PC-9 (cell line): ENCODE measurements around the gene CALY. TPM values are rescaled to one million over a fixed set of nuclear protein-coding genes. Genes with fewer than 3 reads are reported as not detected.

ENCODE experiments used
- BruUV-seq: library from RNA; stranded (reverse); fragments of 400-500 nt; replicated peaks from 2 replicates; lab custom pipeline; 2021; lab: Mats Ljungman, UMichigan
- CTCF ChIA-PET: fragments of 300-600 bp; sonication (Branson Sonifier 250); formaldehyde crosslinking; loops from one replicate; lab custom pipeline; 2022; ENCODE audit warnings: antibody characterized with exemption; lab: Charles Lee
- POLR2A ChIA-PET: fragments of 300-600 bp; sonication (Branson Sonifier 250); formaldehyde crosslinking; loops from one replicate; lab custom pipeline; 2022; ENCODE audit warnings: antibody characterized with exemption; ENCODE audit not compliant: unreplicated experiment; lab: Charles Lee
- DNase-seq, 2 experiments: peaks; one replicate each; pipeline versions ENCODE4 v3.0.0 to v3.0.0-alpha.2; 2015 to 2022; ENCODE audit warnings: mixed read lengths in 1 of 2
- H2AFZ ChIP-seq: fragments of 200-600 bp; sonication (generic); 2 replicates; pipeline ENCODE4 v1.8.1; 2017; ENCODE audit warnings: antibody characterized with exemption
- H3F3A ChIP-seq: fragments of 200-600 bp; sonication (generic); 2 replicates; pipeline ENCODE4 v1.8.1; 2017; ENCODE audit warnings: antibody characterized with exemption, mild to moderate bottlenecking, low read depth; ENCODE audit not compliant: insufficient read depth
- H3K27ac ChIP-seq: fragments of 200-600 bp; sonication (generic); 2 replicates; pipeline ENCODE4 v1.6.1; 2016; ENCODE audit warnings: mixed run types
- H3K27me3 ChIP-seq: fragments of 200-600 bp; sonication (generic); 2 replicates; pipeline ENCODE4 v1.6.1; 2016; ENCODE audit warnings: low read depth, mixed run types; ENCODE audit not compliant: insufficient read depth
- H3K36me3 ChIP-seq: fragments of 200-600 bp; sonication (generic); 2 replicates; pipeline ENCODE4 v1.6.1; 2016; ENCODE audit warnings: low read depth, mixed run types
- H3K4me1 ChIP-seq: fragments of 200-600 bp; sonication (generic); replicated peaks from 2 replicates; pipeline ENCODE4 v1.6.1; 2016; ENCODE audit warnings: mixed run types; ENCODE audit not compliant: insufficient read depth
- H3K4me2 ChIP-seq: fragments of 200-600 bp; sonication (generic); 2 replicates; pipeline ENCODE4 v1.6.1; 2017; ENCODE audit warnings: mixed run types
- H3K4me3 ChIP-seq: fragments of 200-600 bp; sonication (generic); 2 replicates; pipeline ENCODE4 v1.6.1; 2016; ENCODE audit warnings: mixed run types
- H3K79me2 ChIP-seq: fragments of 200-600 bp; sonication (generic); 2 replicates; pipeline ENCODE4 v1.6.1; 2017; ENCODE audit warnings: low read depth, mixed run types
- H3K9me2 ChIP-seq: fragments of 200-600 bp; sonication (generic); 2 replicates; pipeline ENCODE4 v1.8.1; 2017; ENCODE audit warnings: mild to moderate bottlenecking; ENCODE audit not compliant: insufficient read depth
- H3K9me3 ChIP-seq: fragments of 200-600 bp; sonication (generic); 2 replicates; pipeline ENCODE4 v1.8.1; 2016; ENCODE audit warnings: low read depth; ENCODE audit not compliant: insufficient read depth
- H4K20me1 ChIP-seq: fragments of 200-600 bp; sonication (generic); 2 replicates; pipeline ENCODE4 v1.8.1; 2017; ENCODE audit not compliant: insufficient read depth
- EZH2 ChIP-seq: fragments of 200-600 bp; sonication (generic); IDR thresholded peaks from 2 replicates; pipeline ENCODE4 v1.8.0; 2017; ENCODE audit warnings: antibody characterized with exemption, low read depth
- intact Hi-C: fragments of 100-400 bp; cut with micrococcal nuclease; formaldehyde crosslinking; loops from one replicate; pipeline ENCODE4 v1.10.0; 2022; ENCODE audit not compliant: unreplicated experiment
- total RNA-seq: library from RNA; stranded (reverse); gene quantifications from 2 replicates; pipeline ENCODE4 v1.2.3, GENCODE V29; 2021
- TF ChIP-seq, protein P1 (sequence below): fragments of 200-600 bp; sonication (generic); conservative IDR thresholded peaks from 2 replicates; pipeline ENCODE4 v1.6.1; 2017; ENCODE audit warnings: mixed run types, antibody characterized with exemption, mild to moderate bottlenecking, moderate library complexity

CALY gene
- total RNA-seq, 1 experiment from 2014 or later, result not detected

DNA sequence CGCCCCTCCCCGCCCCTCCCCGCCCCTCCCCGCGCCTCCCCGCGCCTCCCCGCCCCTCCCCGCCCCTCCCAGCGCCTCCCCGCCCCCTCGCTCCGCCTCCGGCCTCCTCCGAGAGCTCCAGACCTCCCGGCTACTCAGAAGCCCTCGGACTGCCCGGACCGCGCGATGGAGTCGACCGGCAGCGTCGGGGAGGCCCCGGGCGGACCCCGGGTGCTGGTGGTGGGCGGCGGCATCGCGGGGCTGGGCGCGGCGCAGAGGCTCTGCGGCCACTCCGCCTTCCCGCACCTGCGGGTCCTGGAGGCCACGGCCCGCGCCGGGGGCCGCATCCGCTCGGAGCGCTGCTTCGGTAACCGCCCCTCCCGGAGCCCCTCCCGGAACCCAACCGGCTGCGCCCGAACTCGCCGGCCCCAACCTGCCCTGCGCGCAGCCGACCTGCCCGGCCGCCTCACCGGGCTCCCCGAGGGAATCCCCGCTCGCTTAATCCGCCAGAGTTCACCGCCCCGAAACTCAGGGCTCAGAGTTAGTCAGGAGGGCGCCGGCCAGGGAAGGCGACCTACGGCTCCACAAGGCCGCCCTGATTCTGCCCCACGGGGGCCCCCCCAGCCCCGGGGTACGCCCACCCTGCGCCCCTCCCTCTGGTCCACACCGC is 42.6 kb upstream of the CALY start, which contains the start of gene PAOX:
PAOX (plus strand) TSS at position 111 of the 649 bp plus-strand sequence; CDS start at position 166, 55 bp downstream.
- ChIA-PET POLR2A (no interaction called here), CTCF (interaction anchor here (0.6 kb wide), 1 partner anchor 122 kb away, joined by 11 read pairs; no protein-coding TSS in a partner anchor)
- DNase-seq, result peak in 1 of 2 experiments; percentile 55
- Histone ChIP-seq H2AFZ (peak within 1 kb of the TSS; percentile 89), H3K9me3 (no peaks in the 10 kb centered on the region), H3K9me2 (no peaks in the 10 kb centered on the region), H3K79me2 (no peaks in the 10 kb centered on the region), H3K4me3 (peak within 1 kb of the TSS; percentile 64), H3K27ac (no peak within 1 kb of the TSS), H4K20me1 (no peaks in the 10 kb centered on the region), H3K36me3 (no peaks in the 10 kb centered on the region), H3F3A (no peaks in the 10 kb centered on the region), H3K27me3 (no peaks in the 10 kb centered on the region), H3K4me2 (peak within 1 kb of the TSS; percentile 93), H3K4me1 (no peaks in the 10 kb centered on the region)
- TF ChIP-seq, protein P1, sequence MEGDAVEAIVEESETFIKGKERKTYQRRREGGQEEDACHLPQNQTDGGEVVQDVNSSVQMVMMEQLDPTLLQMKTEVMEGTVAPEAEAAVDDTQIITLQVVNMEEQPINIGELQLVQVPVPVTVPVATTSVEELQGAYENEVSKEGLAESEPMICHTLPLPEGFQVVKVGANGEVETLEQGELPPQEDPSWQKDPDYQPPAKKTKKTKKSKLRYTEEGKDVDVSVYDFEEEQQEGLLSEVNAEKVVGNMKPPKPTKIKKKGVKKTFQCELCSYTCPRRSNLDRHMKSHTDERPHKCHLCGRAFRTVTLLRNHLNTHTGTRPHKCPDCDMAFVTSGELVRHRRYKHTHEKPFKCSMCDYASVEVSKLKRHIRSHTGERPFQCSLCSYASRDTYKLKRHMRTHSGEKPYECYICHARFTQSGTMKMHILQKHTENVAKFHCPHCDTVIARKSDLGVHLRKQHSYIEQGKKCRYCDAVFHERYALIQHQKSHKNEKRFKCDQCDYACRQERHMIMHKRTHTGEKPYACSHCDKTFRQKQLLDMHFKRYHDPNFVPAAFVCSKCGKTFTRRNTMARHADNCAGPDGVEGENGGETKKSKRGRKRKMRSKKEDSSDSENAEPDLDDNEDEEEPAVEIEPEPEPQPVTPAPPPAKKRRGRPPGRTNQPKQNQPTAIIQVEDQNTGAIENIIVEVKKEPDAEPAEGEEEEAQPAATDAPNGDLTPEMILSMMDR, result no peak
- TF ChIP-seq EZH2, result no peak
- BruUV-seq, result no TSS peak
- intact Hi-C loops, result loop anchor here (2.0 to 10.0 kb wide), 2 partner anchors 16 to 146 kb away; partner anchors contain the start of genes CYP2E1 and MTG1

- no peak overlapping the region for H3K27ac ChIP-seq
- H3K36me3 ChIP-seq, result no peaks in the 10 kb centered on the region
- ChIA-PET POLR2A (no interaction called here), CTCF (interaction anchor here (0.6 kb wide), 1 partner anchor 122 kb away, joined by 11 read pairs; no protein-coding TSS in a partner anchor)
- H3K4me3 ChIP-seq, result peak overlapping the region; percentile 64
- no peaks in the 10 kb centered on the region for H3K79me2 ChIP-seq
- intact Hi-C loops, result loop anchor here (2.0 to 10.0 kb wide), 2 partner anchors 16 to 146 kb away; partner anchors contain the start of genes CYP2E1 and MTG1
- H3K4me1 ChIP-seq, result no peaks in the 10 kb centered on the region
- peak in 1 of 2 experiments; percentile 37 for DNase-seq
- TF ChIP-seq EZH2, result no peak
- TF ChIP-seq, protein P1, result no peak
- H3K4me2 ChIP-seq, result peak overlapping the region; percentile 93
- BruUV-seq, result no TSS peak
- peak overlapping the region; percentile 89 for H2AFZ ChIP-seq
- no peaks in the 10 kb centered on the region for H3K9me2 ChIP-seq
- no peaks in the 10 kb centered on the region for H3F3A ChIP-seq
- H3K9me3 ChIP-seq, result no peaks in the 10 kb centered on the region
- no peaks in the 10 kb centered on the region for H4K20me1 ChIP-seq
- H3K27me3 ChIP-seq, result no peaks in the 10 kb centered on the region
Observed at GRCh38 chr10:133378251-133379096, 41.8 kb upstream of the CALY start.

- ChIA-PET CTCF (no interaction called here), POLR2A (no interaction called here)
- Histone ChIP-seq H3K9me2 (no peaks in the 10 kb centered on the region), H3F3A (no peaks in the 10 kb centered on the region), H3K27me3 (no peaks in the 10 kb centered on the region), H4K20me1 (no peaks in the 10 kb centered on the region), H3K4me2 (peak overlapping the region; percentile 93), H3K27ac (no peak overlapping the region), H2AFZ (peak overlapping the region; percentile 89), H3K4me3 (peak overlapping the region; percentile 64), H3K36me3 (no peaks in the 10 kb centered on the region), H3K4me1 (no peaks in the 10 kb centered on the region), H3K79me2 (no peaks in the 10 kb centered on the region), H3K9me3 (no peaks in the 10 kb centered on the region)
- no peak for DNase-seq
- no TSS peak for BruUV-seq
- TF ChIP-seq EZH2, result no peak
- TF ChIP-seq, protein P1, result no peak
- intact Hi-C loops, result loop anchor here (2.0 to 10.0 kb wide), 2 partner anchors 17 to 147 kb away; partner anchors contain the start of genes CYP2E1 and MTG1
Observed at GRCh38 chr10:133377818-133378250, 41.1 kb upstream of the CALY start.
